Spleen (tissue), 11 donors: ENCODE results near the gene ADGRA1. TPM values are rescaled to one million over a fixed set of nuclear protein-coding genes. Genes with fewer than 3 reads are reported as not detected.

Experiments
- DNase-seq: peaks from one replicate; pipeline ENCODE4 v3.0.0-alpha.2; 2020
- H3K27ac ChIP-seq, 8 donors: fragments of 200-600 bp; sonication (generic) in 7 of 8; 1 replicate in 4 of 8; 2 replicates in 4 of 8; pipeline versions ENCODE4 v1.5.0 to v1.8.0; 2016 to 2021; ENCODE audit warnings: inconsistent platforms in 4 of 8, mild to moderate bottlenecking in 4 of 8, moderate library complexity in 1 of 8
- H3K27me3 ChIP-seq, 7 donors: fragments of 200-600 bp; sonication (generic) in 6 of 7; replicated peaks in 1 of 7; 1 replicate in 4 of 7; 2 replicates in 3 of 7; pipeline versions ENCODE4 v1.5.0 to v1.8.0; 2016 to 2021; ENCODE audit warnings: inconsistent platforms in 3 of 7, mild to moderate bottlenecking in 1 of 7
- H3K36me3 ChIP-seq, 6 donors: fragments of 200-600 bp; sonication (generic) in 5 of 6; 1 replicate in 4 of 6; 2 replicates in 2 of 6; pipeline versions ENCODE4 v1.5.0 to v1.8.0; 2016 to 2021; ENCODE audit warnings: inconsistent platforms in 2 of 6
- H3K4me1 ChIP-seq, 6 donors: fragments of 200-600 bp; sonication (generic) in 5 of 6; 1 replicate in 3 of 6; 2 replicates in 3 of 6; pipeline versions ENCODE4 v1.5.0 to v1.8.0; 2016 to 2021; ENCODE audit warnings: inconsistent platforms in 3 of 6
- H3K4me3 ChIP-seq, 8 donors: fragments of 200-600 bp; sonication (generic) in 7 of 8; 1 replicate in 4 of 8; 2 replicates in 4 of 8; pipeline versions ENCODE4 v1.5.0 to v1.8.0; 2016 to 2021; ENCODE audit warnings: inconsistent platforms in 4 of 8, mild to moderate bottlenecking in 4 of 8, moderate library complexity in 2 of 8
- H3K9me3 ChIP-seq, 8 donors: fragments of 200-600 bp; sonication (generic) in 7 of 8; 1 replicate in 4 of 8; 2 replicates in 4 of 8; pipeline versions ENCODE4 v1.5.0 to v1.8.0; 2016 to 2021; ENCODE audit warnings: inconsistent platforms in 4 of 8
- CTCF ChIP-seq, 11 experiments: fragments of 200-600 bp in 7 of 11; fragments of 450-650 bp in 4 of 11; sonication (generic) in 4 of 11; IDR thresholded peaks in 8 of 11; conservative IDR thresholded peaks in 3 of 11; 1 replicate in 7 of 11; 2 replicates in 4 of 11; pipeline versions ENCODE4 v1.4.0 to v1.8.0; 2016 to 2021; ENCODE audit warnings: antibody characterized with exemption in 11 of 11, inconsistent platforms in 4 of 11, mild to moderate bottlenecking in 1 of 11
- POLR2A ChIP-seq, 3 donors: fragments of 450-650 bp; IDR thresholded peaks; one replicate each; pipeline ENCODE4 v1.5.1; 2017; ENCODE audit warnings: antibody characterized with exemption in 3 of 3, mild to moderate bottlenecking in 1 of 3
- POLR2AphosphoS5 ChIP-seq, 3 donors: sonication (generic); formaldehyde crosslinking; IDR thresholded peaks; one replicate each; pipeline ENCODE4 v1.5.1; 2017; ENCODE audit warnings: antibody characterized with exemption in 3 of 3
- WGBS, 5 donors: extraction: QIAGEN DNeasy Blood & Tissue Kit in 3 of 5; methylation state at CpG; one replicate each; pipeline versions ENCODE4 v1.1.5 to v1.1.7; 2013 to 2018; 5-methylcytosine and 5-hydroxymethylcytosine counted together
- intact Hi-C: fragments of 100-400 bp; cut with DNase I; formaldehyde crosslinking; loops from one replicate; pipeline ENCODE4 v1.15.0; 2023; ENCODE audit warnings: low total_unique reads
- polyA plus RNA-seq, 3 donors: library from polyadenylated mRNA; stranded (reverse); fragments of 200-250 nt; gene quantifications; one replicate each; pipeline ENCODE4 v1.2.1, GENCODE V29; 2013
- total RNA-seq, 7 donors: library from RNA; depleted of rRNA in 3 of 7; stranded (reverse); fragments of >200 nt in 3 of 7; fragmentation: NEBNext Ultra II Directional in 4 of 7; extraction: Animal tissue kit (Norgen Biotek cat#: 25700) in 4 of 7; gene quantifications; one replicate each; pipeline versions ENCODE4 v1.1.0 to v1.2.1, GENCODE V29; 2016 to 2021
- donor health status: healthy with polysubstance abuse.
- donor health status: DM: no; HTN: no; CAD: no; lungs with moderate emphysema.
- donor health status: DM: no; HTN: no; CAD: no.
- donor health status: Bipolar disorder and iron deficiency.
- donor health status: healthy.
- donor health status: DM: no; HTN: no; CAD: no.
- donor health status: DM: yes; HTN: yes; CAD: no.

ADGRA1 gene
- total and polyA plus RNA-seq, 10 donors, result 0.02 to 0.34 (median 0.19) TPM; not detected in 6

GRCh38 chr10:133059571-133059970, 28.2 kb upstream of the ADGRA1 start:
- H3K4me3 ChIP-seq, result no peak overlapping the region
- no peaks in the 10 kb centered on the region for H3K36me3 ChIP-seq
- peaks cover 0 to 59% (median 3%) of the 10 kb centered on the region in 7 donors for H3K27me3 ChIP-seq
- H3K4me1 ChIP-seq, result peaks cover 0 to 10% (median 0%) of the 10 kb centered on the region in 6 donors
- TF ChIP-seq CTCF (IDR thresholded peaks at IDR 0.05 in 8 of 11, conservative IDR thresholded peaks at IDR 0.05 in 3 of 11), result no peak
- no peak for TF ChIP-seq POLR2AphosphoS5 (IDR thresholded peaks at IDR 0.05)
- no peak for TF ChIP-seq POLR2A (IDR thresholded peaks at IDR 0.05)
- intact Hi-C loops, result no loop called here
- no peaks in the 10 kb centered on the region for H3K9me3 ChIP-seq
- no peak overlapping the region for H3K27ac ChIP-seq
- DNase-seq, result no peak
- WGBS, 5 donors, result 75 to 86% (median 80%) methylated on average over 9 of the region's 9 CpGs

- intact Hi-C loops, result no loop called here
- TF ChIP-seq POLR2A (IDR thresholded peaks at IDR 0.05) (no peak), POLR2AphosphoS5 (IDR thresholded peaks at IDR 0.05) (no peak), CTCF (IDR thresholded peaks at IDR 0.05 in 8 of 11, conservative IDR thresholded peaks at IDR 0.05 in 3 of 11) (no peak)
- Histone ChIP-seq H3K27me3 (peaks cover 0 to 58% (median 3%) of the 10 kb centered on the region in 7 donors), H3K9me3 (no peaks in the 10 kb centered on the region), H3K4me3 (no peak overlapping the region), H3K36me3 (no peaks in the 10 kb centered on the region), H3K27ac (no peak overlapping the region), H3K4me1 (peaks cover 0 to 10% (median 0%) of the 10 kb centered on the region in 6 donors)
- 61 to 91% (median 88%) methylated on average over 10 to 18 of the region's 18 CpGs for WGBS, 5 donors
- DNase-seq, result no peak
Measured at GRCh38 chr10:133060022-133060421, 27.7 kb upstream of the ADGRA1 start.

- TF ChIP-seq POLR2A (IDR thresholded peaks at IDR 0.05) (no peak), POLR2AphosphoS5 (IDR thresholded peaks at IDR 0.05) (no peak), CTCF (IDR thresholded peaks at IDR 0.05 in 8 of 11, conservative IDR thresholded peaks at IDR 0.05 in 3 of 11) (no peak)
- DNase-seq, result no peak
- Histone ChIP-seq H3K4me3 (no peak overlapping the region), H3K27me3 (peaks cover 0 to 54% (median 3%) of the 10 kb centered on the region in 7 donors), H3K4me1 (peaks cover 0 to 10% (median 0%) of the 10 kb centered on the region in 6 donors), H3K27ac (no peak overlapping the region), H3K9me3 (no peaks in the 10 kb centered on the region), H3K36me3 (no peaks in the 10 kb centered on the region)
- intact Hi-C loops, result no loop called here
- WGBS, 5 donors, result 72 to 100% (median 83%) methylated on average over 1 to 17 of the region's 17 CpGs
Measured at GRCh38 chr10:133060466-133060865, 27.3 kb upstream of the ADGRA1 start.

GRCh38 chr10:133060881-133061280, 26.8 kb upstream of the ADGRA1 start:
- intact Hi-C loops, result no loop called here
- no peak for DNase-seq
- TF ChIP-seq POLR2A (IDR thresholded peaks at IDR 0.05), result no peak
- TF ChIP-seq POLR2AphosphoS5 (IDR thresholded peaks at IDR 0.05), result no peak
- TF ChIP-seq CTCF (IDR thresholded peaks at IDR 0.05 in 8 of 11, conservative IDR thresholded peaks at IDR 0.05 in 3 of 11), result no peak
- 80 to 89% (median 84%) methylated on average over 12 of the region's 12 CpGs for WGBS, 5 donors
- H3K4me3 ChIP-seq, result no peak overlapping the region
- no peaks in the 10 kb centered on the region for H3K36me3 ChIP-seq
- peaks cover 0 to 10% (median 0%) of the 10 kb centered on the region in 6 donors for H3K4me1 ChIP-seq
- H3K27me3 ChIP-seq, result peaks cover 0 to 50% (median 3%) of the 10 kb centered on the region in 7 donors
- no peak overlapping the region for H3K27ac ChIP-seq
- H3K9me3 ChIP-seq, result no peaks in the 10 kb centered on the region
